ENCODE data around the gene PTPRN2. TPM values are rescaled to one million over a fixed set of nuclear protein-coding genes. Genes with fewer than 3 reads are reported as not detected.

PTPRN2 gene
- total and polyA plus RNA-seq, 7 donors: 3.2 to 7.1 (median 5.5) TPM

- no peak for DNase-seq
- Histone ChIP-seq H3K36me3 (no peaks in the 10 kb centered on the region), H3K4me3 (no peak overlapping the region), H3K4me1 (no peaks in the 10 kb centered on the region), H3K27ac (no peak overlapping the region), H3K9me3 (no peaks in the 10 kb centered on the region), H3K27me3 (peaks cover 0 to 43% (median 2%) of the 10 kb centered on the region in 3 donors)
- TF ChIP-seq, protein P1, sequence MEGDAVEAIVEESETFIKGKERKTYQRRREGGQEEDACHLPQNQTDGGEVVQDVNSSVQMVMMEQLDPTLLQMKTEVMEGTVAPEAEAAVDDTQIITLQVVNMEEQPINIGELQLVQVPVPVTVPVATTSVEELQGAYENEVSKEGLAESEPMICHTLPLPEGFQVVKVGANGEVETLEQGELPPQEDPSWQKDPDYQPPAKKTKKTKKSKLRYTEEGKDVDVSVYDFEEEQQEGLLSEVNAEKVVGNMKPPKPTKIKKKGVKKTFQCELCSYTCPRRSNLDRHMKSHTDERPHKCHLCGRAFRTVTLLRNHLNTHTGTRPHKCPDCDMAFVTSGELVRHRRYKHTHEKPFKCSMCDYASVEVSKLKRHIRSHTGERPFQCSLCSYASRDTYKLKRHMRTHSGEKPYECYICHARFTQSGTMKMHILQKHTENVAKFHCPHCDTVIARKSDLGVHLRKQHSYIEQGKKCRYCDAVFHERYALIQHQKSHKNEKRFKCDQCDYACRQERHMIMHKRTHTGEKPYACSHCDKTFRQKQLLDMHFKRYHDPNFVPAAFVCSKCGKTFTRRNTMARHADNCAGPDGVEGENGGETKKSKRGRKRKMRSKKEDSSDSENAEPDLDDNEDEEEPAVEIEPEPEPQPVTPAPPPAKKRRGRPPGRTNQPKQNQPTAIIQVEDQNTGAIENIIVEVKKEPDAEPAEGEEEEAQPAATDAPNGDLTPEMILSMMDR (IDR thresholded peaks at IDR 0.05): no peak
- TF ChIP-seq POLR2A (IDR thresholded peaks at IDR 0.05) (no peak), POLR2AphosphoS5 (IDR thresholded peaks at IDR 0.05) (no peak), EP300 (IDR thresholded peaks at IDR 0.05) (no peak)
- 83% methylated on average over 15 of the region's 15 CpGs for WGBS, 2 donors
- intact Hi-C loops (cut with DNase I): no loop called here
These were observed 1005.9 kb downstream of the PTPRN2 start for GRCh38 chr7:157581740-157582139.

DNA sequence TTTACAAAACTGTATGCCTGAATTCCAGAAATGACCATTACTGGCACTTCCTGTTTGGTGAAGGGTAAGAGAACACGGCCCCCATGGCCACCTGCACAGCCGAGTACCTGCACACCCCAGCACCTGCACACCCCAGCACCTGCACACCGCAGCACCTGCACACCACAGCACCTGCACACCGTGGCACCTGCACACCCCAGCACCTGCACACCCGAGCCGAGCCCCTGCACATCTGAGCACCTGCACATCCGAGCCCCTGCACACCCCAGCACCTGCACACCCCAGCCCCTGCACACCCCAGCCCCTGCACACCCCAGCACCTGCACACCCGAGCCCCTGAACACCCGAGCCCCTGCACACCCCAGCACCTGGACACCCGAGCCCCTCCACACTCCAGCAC is 1007.3 kb downstream of the PTPRN2 start:
- intact Hi-C loops (cut with DNase I): no loop called here
- no peak overlapping the region for H3K4me3 ChIP-seq
- H3K36me3 ChIP-seq: no peaks in the 10 kb centered on the region
- peaks cover 0 to 35% (median 0%) of the 10 kb centered on the region in 3 donors for H3K27me3 ChIP-seq
- DNase-seq: no peak
- H3K4me1 ChIP-seq: no peaks in the 10 kb centered on the region
- no peaks in the 10 kb centered on the region for H3K9me3 ChIP-seq
- WGBS, 2 donors: 25 to 67% methylated on average over 10 of the region's 10 CpGs
- H3K27ac ChIP-seq: no peak overlapping the region
- TF ChIP-seq EP300 (IDR thresholded peaks at IDR 0.05) (no peak), POLR2A (IDR thresholded peaks at IDR 0.05) (no peak), POLR2AphosphoS5 (IDR thresholded peaks at IDR 0.05) (no peak)
- TF ChIP-seq, protein P1 (IDR thresholded peaks at IDR 0.05): no peak

GRCh38 chr7:157579425-157579824 is 1008.2 kb downstream of the PTPRN2 start:
- no peak overlapping the region for H3K4me3 ChIP-seq
- no peaks in the 10 kb centered on the region for H3K9me3 ChIP-seq
- TF ChIP-seq, protein P1 (IDR thresholded peaks at IDR 0.05): no peak
- TF ChIP-seq EP300 (IDR thresholded peaks at IDR 0.05) (no peak), POLR2A (IDR thresholded peaks at IDR 0.05) (no peak), POLR2AphosphoS5 (IDR thresholded peaks at IDR 0.05) (no peak)
- no peaks in the 10 kb centered on the region for H3K36me3 ChIP-seq
- no peak overlapping the region for H3K27ac ChIP-seq
- H3K27me3 ChIP-seq: peaks cover 0 to 30% (median 0%) of the 10 kb centered on the region in 3 donors
- H3K4me1 ChIP-seq: no peaks in the 10 kb centered on the region
- intact Hi-C loops (cut with DNase I): no loop called here
- 13 to 57% methylated on average over 16 of the region's 16 CpGs for WGBS, 2 donors
- DNase-seq: no peak

DNA sequence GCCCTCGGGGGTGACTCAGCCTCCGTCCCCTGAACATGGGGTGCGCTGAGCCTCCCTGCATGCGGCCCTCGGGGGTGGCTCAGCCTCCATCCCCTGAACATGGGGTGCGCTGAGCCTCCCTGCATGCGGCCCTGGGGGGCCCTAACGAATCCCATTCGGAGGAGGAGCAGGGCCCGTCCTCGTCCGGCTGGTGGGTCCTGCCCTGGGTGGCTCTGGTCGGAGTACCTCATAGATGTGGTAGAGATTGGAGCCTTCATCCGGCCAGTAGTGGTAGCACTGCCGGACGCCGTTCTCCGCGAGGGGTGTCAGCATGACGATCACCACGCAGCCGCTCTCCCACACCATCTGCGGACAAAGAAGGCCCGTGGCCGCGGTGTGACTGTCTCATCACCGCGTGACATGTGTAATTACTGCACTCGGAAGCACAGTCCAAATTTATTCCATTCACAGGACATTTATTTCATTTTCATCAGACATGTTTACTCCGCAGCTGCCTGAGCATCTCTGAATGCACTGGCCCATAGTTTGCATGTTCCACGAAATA is 1009.8 kb downstream of the PTPRN2 start:
- Histone ChIP-seq H3K27me3 (peaks cover 0 to 30% (median 0%) of the 10 kb centered on the region in 3 donors), H3K4me1 (no peaks in the 10 kb centered on the region), H3K4me3 (no peak overlapping the region), H3K9me3 (no peaks in the 10 kb centered on the region), H3K27ac (no peak overlapping the region), H3K36me3 (no peaks in the 10 kb centered on the region)
- WGBS, 2 donors: 87 to 95% methylated on average over 31 of the region's 31 CpGs
- TF ChIP-seq EP300 (IDR thresholded peaks at IDR 0.05) (no peak), POLR2A (IDR thresholded peaks at IDR 0.05) (no peak), POLR2AphosphoS5 (IDR thresholded peaks at IDR 0.05) (no peak)
- TF ChIP-seq, protein P1 (IDR thresholded peaks at IDR 0.05): no peak
- intact Hi-C loops (cut with DNase I): no loop called here
- no peak for DNase-seq

- H3K4me1 ChIP-seq: no peaks in the 10 kb centered on the region
- no peak overlapping the region for H3K4me3 ChIP-seq
- TF ChIP-seq, protein P1 (IDR thresholded peaks at IDR 0.05): no peak
- TF ChIP-seq POLR2AphosphoS5 (IDR thresholded peaks at IDR 0.05) (no peak), EP300 (IDR thresholded peaks at IDR 0.05) (no peak), POLR2A (IDR thresholded peaks at IDR 0.05) (no peak)
- H3K27me3 ChIP-seq: peaks cover 0 to 30% (median 0%) of the 10 kb centered on the region in 3 donors
- intact Hi-C loops (cut with DNase I): no loop called here
- H3K9me3 ChIP-seq: no peaks in the 10 kb centered on the region
- DNase-seq: no peak
- WGBS, 2 donors: 79 to 90% methylated on average over 14 of the region's 14 CpGs
- no peaks in the 10 kb centered on the region for H3K36me3 ChIP-seq
- H3K27ac ChIP-seq: no peak overlapping the region
These were observed 1010.6 kb downstream of the PTPRN2 start for GRCh38 chr7:157577061-157577460.

Measured in sigmoid colon (tissue), 7 donors.